ENCODE results near the gene KCNK3. TPM values are rescaled to one million over a fixed set of nuclear protein-coding genes. Genes with fewer than 3 reads are reported as not detected.

The KCNK3 gene
- total and polyA plus RNA-seq, 10 of the 15 experiments (the other 5 are each of a cell fraction or from before 2014, with no cell fraction given): 0.13 TPM; not detected in 9

- no peak for FAIRE-seq
- CTCF ChIA-PET: no interaction called here
These were observed 17.6 kb downstream of the KCNK3 start for GRCh38 chr2:26710145-26710544.

More at GRCh38 chr2:26710145-26710544, 17.6 kb downstream of the KCNK3 start:
- no peak overlapping the region for H3K4me2 ChIP-seq (ENCODE audit: control insufficient read depth, insufficient read depth)
- H3K9me3 ChIP-seq (replicated peaks; ENCODE audit: control insufficient read depth, insufficient read depth, low read length): no peaks in the 10 kb centered on the region
- in situ Hi-C loops (cut with MboI): no loop called here
- intact Hi-C loops (cut with micrococcal nuclease; ENCODE audit: unreplicated experiment): no loop called here
- H3K4me1 ChIP-seq (ENCODE audit: control insufficient read depth, insufficient read depth, low read length): no peaks in the 10 kb centered on the region
- H3K36me3 ChIP-seq (ENCODE audit: control insufficient read depth in 2 of 2, insufficient read depth in 2 of 2, low read length in 1 of 2): no peaks in the 10 kb centered on the region
- POLR2A ChIA-PET: no interaction called here
- WGBS (ENCODE audit: insufficient coverage, insufficient replicate concordance, low lambda C conversion rate, missing lambda C conversion rate): 37% methylated on average over 9 of the region's 9 CpGs
- no peak overlapping the region for H2AFZ ChIP-seq (ENCODE audit: control insufficient read depth, low read depth, low read length)
- H3K9ac ChIP-seq (ENCODE audit: control insufficient read depth, insufficient read depth, low read length): no peak overlapping the region
- RAD21 ChIA-PET (ENCODE audit: unreplicated experiment): no interaction called here
- no TSS peak for BruUV-seq (replicated peaks)
- no peaks in the 10 kb centered on the region for H4K20me1 ChIP-seq (ENCODE audit: control insufficient read depth, insufficient read depth)
- DNase-seq (ENCODE audit: low read depth, low spot score) (no peak), ATAC-seq (no peak)
- H3K4me3 ChIP-seq: no peak overlapping the region
- peaks cover 0 to 3% of the 10 kb centered on the region in 2 experiments; a peak in 2 of 4 replicates for H3K27me3 ChIP-seq (replicated peaks in 1 of 2; ENCODE audit: control insufficient read depth in 2 of 2, insufficient read depth in 2 of 2, low read length in 1 of 2)
- H3K79me2 ChIP-seq (ENCODE audit: control insufficient read depth, insufficient read depth, low read length): no peaks in the 10 kb centered on the region
- TF ChIP-seq MTA2 (IDR thresholded peaks at IDR 0.05; ENCODE audit: low read depth) (no peak), RUNX3 (IDR thresholded peaks at IDR 0.05; ENCODE audit: low read length) (no peak), STAT3 (IDR thresholded peaks at IDR 0.05; ENCODE audit: low read depth, low read length) (no peak), HDAC6 (IDR thresholded peaks at IDR 0.05; ENCODE audit: unreplicated experiment) (no peak), RAD51 (IDR thresholded peaks at IDR 0.05) (no peak), CEBPB (IDR thresholded peaks at IDR 0.05; ENCODE audit: borderline replicate concordance in 1 of 2, low read depth in 2 of 2, low read length in 2 of 2) (no peak), BCL11A (IDR thresholded peaks at IDR 0.05; ENCODE audit: low read depth, low read length) (no peak)
- TF ChIP-seq, protein P1, sequence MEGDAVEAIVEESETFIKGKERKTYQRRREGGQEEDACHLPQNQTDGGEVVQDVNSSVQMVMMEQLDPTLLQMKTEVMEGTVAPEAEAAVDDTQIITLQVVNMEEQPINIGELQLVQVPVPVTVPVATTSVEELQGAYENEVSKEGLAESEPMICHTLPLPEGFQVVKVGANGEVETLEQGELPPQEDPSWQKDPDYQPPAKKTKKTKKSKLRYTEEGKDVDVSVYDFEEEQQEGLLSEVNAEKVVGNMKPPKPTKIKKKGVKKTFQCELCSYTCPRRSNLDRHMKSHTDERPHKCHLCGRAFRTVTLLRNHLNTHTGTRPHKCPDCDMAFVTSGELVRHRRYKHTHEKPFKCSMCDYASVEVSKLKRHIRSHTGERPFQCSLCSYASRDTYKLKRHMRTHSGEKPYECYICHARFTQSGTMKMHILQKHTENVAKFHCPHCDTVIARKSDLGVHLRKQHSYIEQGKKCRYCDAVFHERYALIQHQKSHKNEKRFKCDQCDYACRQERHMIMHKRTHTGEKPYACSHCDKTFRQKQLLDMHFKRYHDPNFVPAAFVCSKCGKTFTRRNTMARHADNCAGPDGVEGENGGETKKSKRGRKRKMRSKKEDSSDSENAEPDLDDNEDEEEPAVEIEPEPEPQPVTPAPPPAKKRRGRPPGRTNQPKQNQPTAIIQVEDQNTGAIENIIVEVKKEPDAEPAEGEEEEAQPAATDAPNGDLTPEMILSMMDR (IDR thresholded peaks at IDR 0.05 in 2 of 3, conservative IDR thresholded peaks at IDR 0.05 in 1 of 3; ENCODE audit: control insufficient read depth in 2 of 3, extremely low read depth in 1 of 3, insufficient read depth in 1 of 3, low read depth in 3 of 3, low read length in 3 of 3): no peak
- TF ChIP-seq, protein P2, sequence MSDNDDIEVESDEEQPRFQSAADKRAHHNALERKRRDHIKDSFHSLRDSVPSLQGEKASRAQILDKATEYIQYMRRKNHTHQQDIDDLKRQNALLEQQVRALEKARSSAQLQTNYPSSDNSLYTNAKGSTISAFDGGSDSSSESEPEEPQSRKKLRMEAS (IDR thresholded peaks at IDR 0.05; ENCODE audit: low read depth, low read length): no peak
- TF ChIP-seq, protein P3, sequence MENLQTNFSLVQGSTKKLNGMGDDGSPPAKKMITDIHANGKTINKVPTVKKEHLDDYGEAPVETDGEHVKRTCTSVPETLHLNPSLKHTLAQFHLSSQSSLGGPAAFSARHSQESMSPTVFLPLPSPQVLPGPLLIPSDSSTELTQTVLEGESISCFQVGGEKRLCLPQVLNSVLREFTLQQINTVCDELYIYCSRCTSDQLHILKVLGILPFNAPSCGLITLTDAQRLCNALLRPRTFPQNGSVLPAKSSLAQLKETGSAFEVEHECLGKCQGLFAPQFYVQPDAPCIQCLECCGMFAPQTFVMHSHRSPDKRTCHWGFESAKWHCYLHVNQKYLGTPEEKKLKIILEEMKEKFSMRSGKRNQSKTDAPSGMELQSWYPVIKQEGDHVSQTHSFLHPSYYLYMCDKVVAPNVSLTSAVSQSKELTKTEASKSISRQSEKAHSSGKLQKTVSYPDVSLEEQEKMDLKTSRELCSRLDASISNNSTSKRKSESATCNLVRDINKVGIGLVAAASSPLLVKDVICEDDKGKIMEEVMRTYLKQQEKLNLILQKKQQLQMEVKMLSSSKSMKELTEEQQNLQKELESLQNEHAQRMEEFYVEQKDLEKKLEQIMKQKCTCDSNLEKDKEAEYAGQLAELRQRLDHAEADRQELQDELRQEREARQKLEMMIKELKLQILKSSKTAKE (IDR thresholded peaks at IDR 0.05; ENCODE audit: low read depth, poor library complexity, severe bottlenecking): no peak
- TF ChIP-seq, protein P4, sequence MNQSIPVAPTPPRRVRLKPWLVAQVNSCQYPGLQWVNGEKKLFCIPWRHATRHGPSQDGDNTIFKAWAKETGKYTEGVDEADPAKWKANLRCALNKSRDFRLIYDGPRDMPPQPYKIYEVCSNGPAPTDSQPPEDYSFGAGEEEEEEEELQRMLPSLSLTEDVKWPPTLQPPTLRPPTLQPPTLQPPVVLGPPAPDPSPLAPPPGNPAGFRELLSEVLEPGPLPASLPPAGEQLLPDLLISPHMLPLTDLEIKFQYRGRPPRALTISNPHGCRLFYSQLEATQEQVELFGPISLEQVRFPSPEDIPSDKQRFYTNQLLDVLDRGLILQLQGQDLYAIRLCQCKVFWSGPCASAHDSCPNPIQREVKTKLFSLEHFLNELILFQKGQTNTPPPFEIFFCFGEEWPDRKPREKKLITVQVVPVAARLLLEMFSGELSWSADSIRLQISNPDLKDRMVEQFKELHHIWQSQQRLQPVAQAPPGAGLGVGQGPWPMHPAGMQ (IDR thresholded peaks at IDR 0.05; ENCODE audit: borderline replicate concordance): no peak
- H3K27ac ChIP-seq (ENCODE audit: control insufficient read depth, insufficient read depth): no peak overlapping the region
- SMC1A ChIA-PET (ENCODE audit: uncharacterized antibody, unreplicated experiment): no interaction called here
